HepG2 (cell line): Measurements from ENCODE around the gene NUTF2. TPM values are rescaled to one million over a fixed set of nuclear protein-coding genes. Genes with fewer than 3 reads are reported as not detected.

Experiments
- ELF4 ChIP-seq: sonication (generic); formaldehyde crosslinking; IDR thresholded peaks from 2 replicates; pipeline ENCODE4 v1.5.0; 2020; ENCODE audit warnings: missing genetic modification reagents, mild to moderate bottlenecking, moderate library complexity, borderline replicate concordance
- HES4 ChIP-seq: sonication (generic); formaldehyde crosslinking; IDR thresholded peaks from 2 replicates; pipeline ENCODE4 v1.9.0; 2021; ENCODE audit warnings: mild to moderate bottlenecking, missing genetic modification reagents, borderline replicate concordance
- MAFG ChIP-seq: sonication (generic); formaldehyde crosslinking; IDR thresholded peaks from 2 replicates; pipeline ENCODE4 v1.5.1; 2020; ENCODE audit warnings: mild to moderate bottlenecking, missing genetic modification reagents
- MTA1 ChIP-seq: sonication (generic); formaldehyde crosslinking; IDR thresholded peaks from 2 replicates; pipeline ENCODE4 v1.4.0; 2020; ENCODE audit warnings: missing genetic modification reagents, mild to moderate bottlenecking, borderline replicate concordance
- PTBP1 ChIP-seq: fragments of 200-400 bp; formaldehyde crosslinking; IDR thresholded peaks from 2 replicates; pipeline ENCODE4 v1.6.1; 2018; ENCODE audit warnings: low read length, low read depth; ENCODE audit not compliant: poor library complexity, severe bottlenecking
- RXRA ChIP-seq: sonication (generic); formaldehyde crosslinking; IDR thresholded peaks from 2 replicates; pipeline ENCODE4 v1.5.1; 2020; ENCODE audit warnings: missing genetic modification reagents
- SALL1 ChIP-seq: sonication (generic); formaldehyde crosslinking; IDR thresholded peaks from 2 replicates; pipeline ENCODE4 v1.8.0; 2022; ENCODE audit warnings: mild to moderate bottlenecking, missing genetic modification reagents
- SIN3A ChIP-seq: IDR thresholded peaks from 2 replicates; pipeline ENCODE4 v1.6.1; 2011; ENCODE audit warnings: low read depth, mild to moderate bottlenecking, control low read depth, low read length, borderline replicate concordance
- SMARCC2 ChIP-seq: fragments of 450-650 bp; IDR thresholded peaks from 2 replicates; pipeline ENCODE4 v1.6.1; 2017; ENCODE audit warnings: antibody characterized with exemption, mild to moderate bottlenecking
- TARDBP ChIP-seq: sonication (generic); formaldehyde crosslinking; IDR thresholded peaks from 2 replicates; pipeline ENCODE4 v1.8.0; 2022; ENCODE audit warnings: mild to moderate bottlenecking, missing genetic modification reagents
- TGIF2 ChIP-seq: IDR thresholded peaks from 2 replicates; pipeline ENCODE4 v1.6.1; 2016; ENCODE audit warnings: control low read depth, missing compliant biosample characterization
- U2AF2 ChIP-seq: fragments of 200-400 bp; formaldehyde crosslinking; IDR thresholded peaks from 2 replicates; pipeline ENCODE4 v1.6.1; 2017; ENCODE audit warnings: low read depth, mild to moderate bottlenecking, low read length
- ZFP1 ChIP-seq: IDR thresholded peaks from 2 replicates; pipeline ENCODE4 v1.6.1; 2016
- ZFP90 ChIP-seq: sonication (generic); formaldehyde crosslinking; IDR thresholded peaks from 2 replicates; pipeline ENCODE4 v1.8.0; 2022; ENCODE audit warnings: missing genetic modification reagents, mild to moderate bottlenecking, inconsistent platforms, borderline replicate concordance
- ZIK1 ChIP-seq: sonication (generic); formaldehyde crosslinking; IDR thresholded peaks from 2 replicates; pipeline ENCODE4 v1.5.0; 2020; ENCODE audit warnings: mild to moderate bottlenecking, low read depth, missing genetic modification reagents, borderline replicate concordance
- ZNF225 ChIP-seq: sonication (generic); formaldehyde crosslinking; IDR thresholded peaks from 2 replicates; pipeline ENCODE4 v1.4.0; 2020; ENCODE audit warnings: mild to moderate bottlenecking, missing genetic modification reagents
- ZNF615 ChIP-seq: sonication (generic); formaldehyde crosslinking; IDR thresholded peaks from 2 replicates; pipeline ENCODE4 v1.5.0; 2020; ENCODE audit warnings: mild to moderate bottlenecking, missing genetic modification reagents, borderline replicate concordance
- ZNF709 ChIP-seq: sonication (generic); formaldehyde crosslinking; IDR thresholded peaks from 2 replicates; pipeline ENCODE4 v1.5.0; 2020; ENCODE audit warnings: mild to moderate bottlenecking, missing genetic modification reagents
- ZNF75D ChIP-seq: sonication (generic); formaldehyde crosslinking; IDR thresholded peaks from 2 replicates; pipeline ENCODE4 v1.8.1; 2023; ENCODE audit warnings: missing genetic modification reagents, mild to moderate bottlenecking, borderline replicate concordance
- ZNF766 ChIP-seq: sonication (generic); formaldehyde crosslinking; IDR thresholded peaks from 2 replicates; pipeline ENCODE4 v1.5.0; 2020; ENCODE audit warnings: missing genetic modification reagents, borderline replicate concordance
- ZNF770 ChIP-seq: sonication (generic); formaldehyde crosslinking; IDR thresholded peaks from 2 replicates; pipeline ENCODE4 v1.5.0; 2020; ENCODE audit warnings: mild to moderate bottlenecking, missing genetic modification reagents
- polyA plus RNA-seq, 8 experiments: library from polyadenylated mRNA; depleted of rRNA in 3 of 8; stranded (reverse) in 7 of 8; unstranded in 1 of 8; fragments of >200 nt; fragmentation: Illumina TruSeq in 4 of 8; extraction: Trizol in 4 of 8; gene quantifications; 2 replicates each; pipeline versions ENCODE4 v1.2.1 to v1.2.3, GENCODE V29; 2011 to 2016; ENCODE audit warnings: low read depth in 4 of 8, missing spikeins in 1 of 8, mixed read lengths in 1 of 8; ENCODE audit not compliant: insufficient read depth in 1 of 8
- total RNA-seq, 5 experiments: library from RNA; depleted of rRNA; stranded (reverse); fragments of >200 nt; fragmentation: Illumina TruSeq; extraction: Trizol; gene quantifications; 2 replicates each; pipeline ENCODE4 v1.2.3, GENCODE V29; 2016; ENCODE audit warnings: low read depth in 1 of 5
- TF ChIP-seq, protein P1 (sequence below): sonication (generic); formaldehyde crosslinking; IDR thresholded peaks from 2 replicates; pipeline ENCODE4; 2020; ENCODE audit warnings: missing genetic modification reagents, mild to moderate bottlenecking, borderline replicate concordance
- TF ChIP-seq, protein P2 (sequence below): sonication (generic); formaldehyde crosslinking; IDR thresholded peaks from 2 replicates; pipeline ENCODE4 v1.9.0; 2021; ENCODE audit warnings: missing genetic modification reagents, borderline replicate concordance

Gene NUTF2
- total and polyA plus RNA-seq, 2 of the 13 experiments (the other 11 are each of a cell fraction or from before 2014, with no cell fraction given) = 168 to 214 TPM

GRCh38 chr16:67843343-67843765, 3.4 kb upstream of the NUTF2 start (continued):
- TF ChIP-seq ZNF709 (CRISPR knock-in tag) (no peak), ZNF766 (CRISPR knock-in tag) (no peak), ZFP90 (CRISPR knock-in tag) (0 out of 2 replicates have a peak, but pooled peaks have one; percentile 1), ZNF615 (0 out of 2 replicates have a peak, but pooled peaks have one; percentile 45), TGIF2 (CRISPR knock-in tag) (0 out of 2 replicates have a peak, but pooled peaks have one; percentile 2), TARDBP (CRISPR knock-in tag) (peak; percentile 14; the same call in 1 of the 2 replicates), SIN3A (peak; percentile 1; the same call in 1 of the 2 replicates), RXRA (CRISPR knock-in tag) (no peak), MTA1 (CRISPR knock-in tag) (peak; percentile 12; the same call in 1 of the 2 replicates), SMARCC2 (no peak), SALL1 (CRISPR knock-in tag) (no peak; the same call in 1 of the 2 replicates), ZNF225 (CRISPR knock-in tag) (0 out of 2 replicates have a peak, but pooled peaks have one; percentile 2), ZIK1 (0 out of 2 replicates have a peak, but pooled peaks have one; percentile 23), ZNF75D (CRISPR knock-in tag) (no peak), ELF4 (no peak), MAFG (CRISPR knock-in tag) (no peak), U2AF2 (no peak), ZFP1 (CRISPR knock-in tag) (no peak), HES4 (0 out of 2 replicates have a peak, but pooled peaks have one; percentile 1), ZNF770 (CRISPR knock-in tag) (0 out of 2 replicates have a peak, but pooled peaks have one; percentile 50), PTBP1 (no peak)
- TF ChIP-seq, protein P1, sequence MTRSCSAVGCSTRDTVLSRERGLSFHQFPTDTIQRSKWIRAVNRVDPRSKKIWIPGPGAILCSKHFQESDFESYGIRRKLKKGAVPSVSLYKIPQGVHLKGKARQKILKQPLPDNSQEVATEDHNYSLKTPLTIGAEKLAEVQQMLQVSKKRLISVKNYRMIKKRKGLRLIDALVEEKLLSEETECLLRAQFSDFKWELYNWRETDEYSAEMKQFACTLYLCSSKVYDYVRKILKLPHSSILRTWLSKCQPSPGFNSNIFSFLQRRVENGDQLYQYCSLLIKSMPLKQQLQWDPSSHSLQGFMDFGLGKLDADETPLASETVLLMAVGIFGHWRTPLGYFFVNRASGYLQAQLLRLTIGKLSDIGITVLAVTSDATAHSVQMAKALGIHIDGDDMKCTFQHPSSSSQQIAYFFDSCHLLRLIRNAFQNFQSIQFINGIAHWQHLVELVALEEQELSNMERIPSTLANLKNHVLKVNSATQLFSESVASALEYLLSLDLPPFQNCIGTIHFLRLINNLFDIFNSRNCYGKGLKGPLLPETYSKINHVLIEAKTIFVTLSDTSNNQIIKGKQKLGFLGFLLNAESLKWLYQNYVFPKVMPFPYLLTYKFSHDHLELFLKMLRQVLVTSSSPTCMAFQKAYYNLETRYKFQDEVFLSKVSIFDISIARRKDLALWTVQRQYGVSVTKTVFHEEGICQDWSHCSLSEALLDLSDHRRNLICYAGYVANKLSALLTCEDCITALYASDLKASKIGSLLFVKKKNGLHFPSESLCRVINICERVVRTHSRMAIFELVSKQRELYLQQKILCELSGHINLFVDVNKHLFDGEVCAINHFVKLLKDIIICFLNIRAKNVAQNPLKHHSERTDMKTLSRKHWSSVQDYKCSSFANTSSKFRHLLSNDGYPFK = no peak
- TF ChIP-seq, protein P2, sequence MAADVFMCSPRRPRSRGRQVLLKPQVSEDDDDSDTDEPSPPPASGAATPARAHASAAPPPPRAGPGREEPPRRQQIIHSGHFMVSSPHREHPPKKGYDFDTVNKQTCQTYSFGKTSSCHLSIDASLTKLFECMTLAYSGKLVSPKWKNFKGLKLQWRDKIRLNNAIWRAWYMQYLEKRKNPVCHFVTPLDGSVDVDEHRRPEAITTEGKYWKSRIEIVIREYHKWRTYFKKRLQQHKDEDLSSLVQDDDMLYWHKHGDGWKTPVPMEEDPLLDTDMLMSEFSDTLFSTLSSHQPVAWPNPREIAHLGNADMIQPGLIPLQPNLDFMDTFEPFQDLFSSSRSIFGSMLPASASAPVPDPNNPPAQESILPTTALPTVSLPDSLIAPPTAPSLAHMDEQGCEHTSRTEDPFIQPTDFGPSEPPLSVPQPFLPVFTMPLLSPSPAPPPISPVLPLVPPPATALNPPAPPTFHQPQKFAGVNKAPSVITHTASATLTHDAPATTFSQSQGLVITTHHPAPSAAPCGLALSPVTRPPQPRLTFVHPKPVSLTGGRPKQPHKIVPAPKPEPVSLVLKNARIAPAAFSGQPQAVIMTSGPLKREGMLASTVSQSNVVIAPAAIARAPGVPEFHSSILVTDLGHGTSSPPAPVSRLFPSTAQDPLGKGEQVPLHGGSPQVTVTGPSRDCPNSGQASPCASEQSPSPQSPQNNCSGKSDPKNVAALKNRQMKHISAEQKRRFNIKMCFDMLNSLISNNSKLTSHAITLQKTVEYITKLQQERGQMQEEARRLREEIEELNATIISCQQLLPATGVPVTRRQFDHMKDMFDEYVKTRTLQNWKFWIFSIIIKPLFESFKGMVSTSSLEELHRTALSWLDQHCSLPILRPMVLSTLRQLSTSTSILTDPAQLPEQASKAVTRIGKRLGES (CRISPR knock-in tag) = no peak
